CD8-positive, alpha-beta memory T cell (primary cell): Measurements from ENCODE around the gene RGS8. TPM values are rescaled to one million over a fixed set of nuclear protein-coding genes. Genes with fewer than 3 reads are reported as not detected.

Experiments used
- CTCF ChIA-PET: fragments of 350-600 bp; sonication (Branson Sonifier 250); formaldehyde crosslinking; loops from one replicate; lab custom pipeline; 2021; ENCODE audit warnings: antibody characterized with exemption; lab: Charles Lee
- POLR2A ChIA-PET: fragments of 350-600 bp; sonication (Branson Sonifier 250); formaldehyde crosslinking; loops from one replicate; lab custom pipeline; 2021; ENCODE audit warnings: antibody characterized with exemption; lab: Charles Lee
- DNase-seq, 5 donors: peaks; one replicate each; pipeline versions ENCODE4 v3.0.0 to v3.0.0-alpha.2; 2020 to 2022; ENCODE audit warnings: mixed read lengths in 1 of 5
- H3K27ac ChIP-seq: one replicate; pipeline ENCODE4 v1.7.0; 2013; ENCODE audit warnings: low read depth, mild to moderate bottlenecking, low read length, moderate library complexity
- H3K27me3 ChIP-seq: 2 replicates; pipeline ENCODE4 v1.7.0; 2013; ENCODE audit warnings: low read length, mild to moderate bottlenecking; ENCODE audit not compliant: insufficient read depth, poor library complexity, severe bottlenecking
- H3K36me3 ChIP-seq: 2 replicates; pipeline ENCODE4 v1.7.0; 2013; ENCODE audit warnings: mild to moderate bottlenecking, low read length, moderate library complexity; ENCODE audit not compliant: insufficient read depth
- H3K4me1 ChIP-seq: 2 replicates; pipeline ENCODE4 v1.7.0; 2013; ENCODE audit warnings: mild to moderate bottlenecking, low read length, moderate library complexity; ENCODE audit not compliant: insufficient read depth
- H3K4me3 ChIP-seq: 2 replicates; pipeline ENCODE4 v1.7.0; 2013; ENCODE audit warnings: mild to moderate bottlenecking, low read length
- H3K9me3 ChIP-seq: 2 replicates; pipeline ENCODE4 v1.7.0; 2013; ENCODE audit warnings: mild to moderate bottlenecking, low read length
- H3K27ac Mint-ChIP-seq, 8 donors: one replicate each; pipeline ENCODE4 v1.8.0; 2020 to 2021; ENCODE audit warnings: mixed read lengths in 8 of 8, mild to moderate bottlenecking in 6 of 8, inconsistent platforms in 3 of 8, moderate library complexity in 3 of 8
- H3K27me3 Mint-ChIP-seq, 2 donors: one replicate each; pipeline ENCODE4 v1.8.0; 2020 to 2021; ENCODE audit warnings: mixed read lengths in 2 of 2, mild to moderate bottlenecking in 1 of 2, moderate library complexity in 1 of 2
- H3K36me3 Mint-ChIP-seq, 3 donors: one replicate each; pipeline ENCODE4 v1.8.0; 2020 to 2021; ENCODE audit warnings: mixed read lengths in 3 of 3, inconsistent platforms in 1 of 3, mild to moderate bottlenecking in 1 of 3
- H3K4me1 Mint-ChIP-seq, 3 donors: one replicate each; pipeline ENCODE4 v1.8.0; 2020 to 2021; ENCODE audit warnings: mixed read lengths in 3 of 3, inconsistent platforms in 1 of 3, mild to moderate bottlenecking in 1 of 3
- H3K4me3 Mint-ChIP-seq, 7 donors: one replicate each; pipeline ENCODE4 v1.8.0; 2020 to 2021; ENCODE audit warnings: mixed read lengths in 7 of 7, mild to moderate bottlenecking in 6 of 7, moderate library complexity in 4 of 7, inconsistent platforms in 2 of 7
- H3K9me3 Mint-ChIP-seq, 5 donors: one replicate each; pipeline ENCODE4 v1.8.0; 2020 to 2022; ENCODE audit warnings: mixed read lengths in 5 of 5, mild to moderate bottlenecking in 3 of 5, moderate library complexity in 2 of 5, inconsistent platforms in 1 of 5
- polyA plus RNA-seq: library from polyadenylated mRNA; unstranded; fragments of 300-500 nt; fragmentation: Illumina TruSeq; gene quantifications from one replicate; pipeline ENCODE4 v1.2.3, GENCODE V29; 2021
- total RNA-seq, 2 experiments: library from RNA; stranded (reverse); gene quantifications; one replicate each; pipeline ENCODE4 v1.2.3, GENCODE V29; 2021

Gene RGS8
- total and polyA plus RNA-seq, 3 experiments from 2014 or later, result not detected

DNA sequence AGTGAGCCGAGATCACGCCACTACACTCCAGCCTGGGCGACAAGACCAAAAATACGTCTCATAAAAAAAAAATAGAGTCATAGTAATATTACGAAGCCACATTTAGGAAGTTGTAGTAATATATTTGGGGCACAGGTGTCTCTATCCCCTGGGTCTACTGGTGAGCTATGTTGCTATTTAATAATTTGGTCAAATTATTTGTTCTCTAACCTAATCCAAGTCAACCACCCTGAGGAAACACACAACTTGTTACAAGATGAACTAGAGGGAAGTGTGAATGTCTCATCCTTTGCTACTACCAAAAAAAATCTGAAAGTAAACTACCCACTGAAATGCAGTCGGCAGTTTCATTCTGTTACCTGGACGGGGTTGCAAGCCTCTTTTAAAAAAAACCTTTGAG lies 35.3 kb downstream of the RGS8 start:
- DNase-seq, result no peak
- POLR2A ChIA-PET, result no interaction called here
- Mint-ChIP-seq H3K4me1 (peaks cover 0 to 2% (median 0%) of the 10 kb centered on the region in 3 donors), H3K27me3 (peaks cover 0 to 3% of the 10 kb centered on the region in 2 donors), H3K36me3 (peaks cover 0 to 2% (median 1%) of the 10 kb centered on the region in 3 donors), H3K27ac (no peak overlapping the region), H3K9me3 (no peaks in the 10 kb centered on the region), H3K4me3 (no peak overlapping the region)
- H3K27me3 ChIP-seq, result no peaks in the 10 kb centered on the region
- no peaks in the 10 kb centered on the region for H3K9me3 ChIP-seq
- CTCF ChIA-PET, result interaction anchor here (0.6 kb wide), 1 partner anchor 53 kb away, joined by 3 read pairs; no protein-coding TSS in a partner anchor
- no peaks in the 10 kb centered on the region for H3K36me3 ChIP-seq
- no peak overlapping the region for H3K27ac ChIP-seq
- no peak overlapping the region for H3K4me3 ChIP-seq
- no peaks in the 10 kb centered on the region for H3K4me1 ChIP-seq

GRCh38 chr1:182646739-182647138 lies 37.6 kb downstream of the RGS8 start:
- Histone ChIP-seq H3K36me3 (no peaks in the 10 kb centered on the region), H3K27me3 (no peaks in the 10 kb centered on the region), H3K4me3 (no peak overlapping the region), H3K9me3 (no peaks in the 10 kb centered on the region), H3K4me1 (no peaks in the 10 kb centered on the region), H3K27ac (no peak overlapping the region)
- DNase-seq, result no peak
- POLR2A ChIA-PET, result no interaction called here
- H3K4me1 Mint-ChIP-seq, result peaks cover 0 to 4% (median 0%) of the 10 kb centered on the region in 3 donors
- no peak overlapping the region for H3K27ac Mint-ChIP-seq
- no peak overlapping the region for H3K4me3 Mint-ChIP-seq
- peaks cover 0 to 6% (median 2%) of the 10 kb centered on the region in 3 donors for H3K36me3 Mint-ChIP-seq
- peaks cover 2 to 6% of the 10 kb centered on the region in 2 donors for H3K27me3 Mint-ChIP-seq
- H3K9me3 Mint-ChIP-seq, result no peaks in the 10 kb centered on the region
- CTCF ChIA-PET, result no interaction called here

- Mint-ChIP-seq H3K27ac (no peak overlapping the region), H3K4me1 (peaks cover 0 to 3% (median 0%) of the 10 kb centered on the region in 3 donors), H3K9me3 (no peaks in the 10 kb centered on the region), H3K4me3 (peak overlapping the region in 1 of 7 donors; percentile 10), H3K27me3 (peaks cover 2 to 9% of the 10 kb centered on the region in 2 donors), H3K36me3 (peaks cover 0 to 6% (median 2%) of the 10 kb centered on the region in 3 donors)
- Histone ChIP-seq H3K27ac (no peak overlapping the region), H3K36me3 (no peaks in the 10 kb centered on the region), H3K4me3 (no peak overlapping the region), H3K9me3 (no peaks in the 10 kb centered on the region), H3K27me3 (no peaks in the 10 kb centered on the region), H3K4me1 (no peaks in the 10 kb centered on the region)
- CTCF ChIA-PET, result no interaction called here
- DNase-seq, result no peak
- POLR2A ChIA-PET, result no interaction called here
Observed at GRCh38 chr1:182644886-182645285, 39.5 kb downstream of the RGS8 start.

GRCh38 chr1:182643699-182644098 lies 40.7 kb downstream of the RGS8 start:
- Mint-ChIP-seq H3K36me3 (peaks cover 0 to 6% (median 2%) of the 10 kb centered on the region in 3 donors), H3K4me1 (peaks cover 0 to 3% (median 0%) of the 10 kb centered on the region in 3 donors), H3K4me3 (no peak overlapping the region), H3K9me3 (no peaks in the 10 kb centered on the region), H3K27me3 (peaks cover 2 to 11% of the 10 kb centered on the region in 2 donors), H3K27ac (peak overlapping the region in 1 of 8 donors; percentile 67)
- ChIA-PET CTCF (no interaction called here), POLR2A (interaction anchor here (0.6 kb wide), 1 partner anchor 9 kb away, joined by 5 read pairs; no protein-coding TSS in a partner anchor)
- no peak for DNase-seq
- no peaks in the 10 kb centered on the region for H3K4me1 ChIP-seq
- no peaks in the 10 kb centered on the region for H3K36me3 ChIP-seq
- no peak overlapping the region for H3K27ac ChIP-seq
- no peaks in the 10 kb centered on the region for H3K27me3 ChIP-seq
- H3K4me3 ChIP-seq, result no peak overlapping the region
- H3K9me3 ChIP-seq, result no peaks in the 10 kb centered on the region

DNA sequence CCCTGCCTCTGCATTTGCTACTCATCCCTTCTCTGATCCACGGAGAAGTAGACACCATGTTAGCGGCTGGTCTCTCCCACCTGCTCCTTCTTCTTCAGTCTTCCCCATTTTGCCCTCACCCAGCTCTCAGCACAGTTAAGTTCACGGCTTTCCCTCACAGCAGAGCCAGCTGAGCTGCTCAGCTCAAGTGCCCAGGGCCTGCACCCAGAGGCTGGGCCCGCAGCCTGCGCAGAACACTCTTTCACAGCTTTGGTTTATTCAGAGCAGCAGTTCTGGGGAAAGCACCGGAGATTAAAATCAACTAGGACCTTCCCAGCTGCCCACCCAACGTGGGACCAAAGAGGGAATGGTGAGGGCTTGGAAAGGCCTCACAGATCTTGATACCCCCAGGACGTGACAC lies 41.9 kb downstream of the RGS8 start:
- no peaks in the 10 kb centered on the region for H3K9me3 ChIP-seq
- Mint-ChIP-seq H3K36me3 (peaks cover 0 to 6% (median 0%) of the 10 kb centered on the region in 3 donors), H3K4me1 (peaks cover 0 to 3% (median 0%) of the 10 kb centered on the region in 3 donors), H3K9me3 (no peaks in the 10 kb centered on the region), H3K27ac (peak overlapping the region in 1 of 8 donors; percentile 52), H3K4me3 (no peak overlapping the region), H3K27me3 (peaks cover 3 to 11% of the 10 kb centered on the region in 2 donors)
- no peaks in the 10 kb centered on the region for H3K27me3 ChIP-seq
- H3K4me1 ChIP-seq, result no peaks in the 10 kb centered on the region
- H3K36me3 ChIP-seq, result no peaks in the 10 kb centered on the region
- ChIA-PET POLR2A (no interaction called here), CTCF (no interaction called here)
- no peak overlapping the region for H3K27ac ChIP-seq
- H3K4me3 ChIP-seq, result no peak overlapping the region
- DNase-seq, result no peak

DNA sequence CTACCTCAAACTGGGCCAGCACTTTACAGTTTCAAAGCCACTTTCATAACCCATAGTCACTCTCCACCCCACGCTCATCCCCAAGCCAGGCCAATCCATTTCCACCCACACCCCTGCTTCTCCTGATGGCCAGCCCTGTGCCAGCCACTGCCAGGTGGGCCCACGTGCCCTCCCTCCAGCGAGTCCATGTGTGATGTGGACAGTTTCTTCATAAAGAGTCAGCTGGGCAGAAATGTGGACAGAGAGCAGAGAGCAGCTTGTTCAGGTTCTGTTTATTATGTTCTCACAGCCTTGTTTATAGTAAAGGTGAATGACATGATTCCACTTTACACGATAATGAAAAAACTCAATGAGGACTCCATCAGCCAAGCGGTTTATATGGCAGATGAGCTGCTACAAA lies 42.8 kb downstream of the RGS8 start:
- H3K36me3 ChIP-seq, result no peaks in the 10 kb centered on the region
- DNase-seq, result no peak
- no peak overlapping the region for H3K4me3 ChIP-seq
- Mint-ChIP-seq H3K36me3 (peaks cover 0 to 6% (median 0%) of the 10 kb centered on the region in 3 donors), H3K9me3 (no peaks in the 10 kb centered on the region), H3K4me3 (no peak overlapping the region), H3K27ac (no peak overlapping the region), H3K4me1 (peaks cover 0 to 3% (median 0%) of the 10 kb centered on the region in 3 donors), H3K27me3 (peaks cover 8 to 11% of the 10 kb centered on the region in 2 donors)
- CTCF ChIA-PET, result no interaction called here
- POLR2A ChIA-PET, result no interaction called here
- no peaks in the 10 kb centered on the region for H3K9me3 ChIP-seq
- no peaks in the 10 kb centered on the region for H3K27me3 ChIP-seq
- H3K27ac ChIP-seq, result no peak overlapping the region
- H3K4me1 ChIP-seq, result no peaks in the 10 kb centered on the region

DNA sequence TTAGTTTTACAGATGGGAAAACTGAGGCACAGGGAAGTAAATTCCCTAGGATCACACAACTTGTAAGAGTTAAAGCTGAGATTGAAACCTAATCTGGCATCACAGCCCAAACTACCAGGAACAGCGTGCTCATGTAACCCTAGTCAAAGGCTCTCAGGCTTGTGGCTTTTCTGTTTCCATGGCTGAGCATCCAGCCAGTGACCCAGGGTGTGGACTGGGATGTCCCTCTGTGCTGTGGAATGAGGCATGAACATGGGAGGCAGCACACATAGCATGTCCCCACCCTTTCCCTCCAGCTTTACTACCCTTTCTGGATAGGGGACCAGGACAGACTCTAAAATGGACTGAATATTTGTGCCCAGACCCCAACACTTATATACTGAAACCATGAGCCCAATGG lies 45.1 kb downstream of the RGS8 start:
- Histone ChIP-seq H3K27me3 (no peaks in the 10 kb centered on the region), H3K36me3 (no peaks in the 10 kb centered on the region), H3K4me3 (no peak overlapping the region), H3K4me1 (no peaks in the 10 kb centered on the region), H3K27ac (no peak overlapping the region), H3K9me3 (no peaks in the 10 kb centered on the region)
- Mint-ChIP-seq H3K27ac (no peak overlapping the region), H3K4me3 (no peak overlapping the region), H3K27me3 (peaks cover 11 to 14% of the 10 kb centered on the region in 2 donors), H3K9me3 (no peaks in the 10 kb centered on the region), H3K4me1 (peaks cover 0 to 3% (median 0%) of the 10 kb centered on the region in 3 donors), H3K36me3 (peaks cover 0 to 6% (median 0%) of the 10 kb centered on the region in 3 donors)
- POLR2A ChIA-PET, result no interaction called here
- no peak for DNase-seq
- CTCF ChIA-PET, result no interaction called here

DNA sequence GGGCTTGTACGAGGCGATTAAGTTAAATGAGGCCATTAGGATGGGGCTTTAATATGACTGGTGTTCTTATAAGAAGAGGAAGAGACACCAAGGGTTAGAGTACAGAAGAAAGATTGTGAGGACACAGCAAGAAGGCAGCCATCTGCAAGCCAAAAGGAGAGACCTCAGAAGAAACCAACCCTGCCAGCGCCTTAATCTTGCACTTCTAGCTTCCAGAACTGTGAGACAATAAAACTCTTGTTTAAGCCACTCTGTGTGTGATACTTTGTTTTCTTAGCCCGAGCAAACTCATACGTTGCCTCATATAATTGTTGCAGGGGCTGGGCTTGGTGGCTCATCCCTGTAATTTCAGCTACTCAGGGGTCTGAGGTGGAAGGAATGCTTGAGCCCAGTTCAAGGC lies 46.6 kb downstream of the RGS8 start:
- Histone ChIP-seq H3K27me3 (no peaks in the 10 kb centered on the region), H3K27ac (no peak overlapping the region), H3K4me1 (no peaks in the 10 kb centered on the region), H3K4me3 (no peak overlapping the region), H3K9me3 (no peaks in the 10 kb centered on the region), H3K36me3 (no peaks in the 10 kb centered on the region)
- Mint-ChIP-seq H3K27me3 (peaks cover 6 to 20% of the 10 kb centered on the region in 2 donors), H3K9me3 (no peaks in the 10 kb centered on the region), H3K4me1 (no peaks in the 10 kb centered on the region), H3K36me3 (no peaks in the 10 kb centered on the region), H3K4me3 (no peak overlapping the region), H3K27ac (no peak overlapping the region)
- CTCF ChIA-PET, result no interaction called here
- DNase-seq, result no peak
- POLR2A ChIA-PET, result no interaction called here
